GM12878 (cell line): ENCODE data around the gene PARP16. TPM values are rescaled to one million over a fixed set of nuclear protein-coding genes. Genes with fewer than 3 reads are reported as not detected.

ENCODE experiments used
- BCLAF1 ChIP-seq: fragments of 450-650 bp; IDR thresholded peaks from 2 replicates; pipeline ENCODE4 v1.6.1; 2017; ENCODE audit warnings: antibody characterized with exemption, mild to moderate bottlenecking, moderate library complexity
- BHLHE40 ChIP-seq, 2 experiments: fragments of 450-650 bp in 1 of 2; IDR thresholded peaks; 2 replicates each; pipeline ENCODE4 v1.6.1; 2011 to 2017; ENCODE audit warnings: low read depth in 2 of 2, borderline replicate concordance in 1 of 2, improper control_type of control experiment in 1 of 2, low read length in 1 of 2, mild to moderate bottlenecking in 1 of 2
- CREM ChIP-seq: IDR thresholded peaks from 2 replicates; pipeline ENCODE4 v1.6.1; 2014; ENCODE audit warnings: antibody characterized with exemption, low read depth
- GABPA ChIP-seq: IDR thresholded peaks from 2 replicates; pipeline ENCODE4 v1.6.1; 2014; ENCODE audit warnings: antibody characterized with exemption, low read depth, mild to moderate bottlenecking, inconsistent platforms
- KAT2A ChIP-seq: conservative IDR thresholded peaks from 2 replicates; pipeline ENCODE4 v1.6.1; 2011; ENCODE audit warnings: low read depth, low read length; ENCODE audit not compliant: control insufficient read depth
- MEF2B ChIP-seq: fragments of 450-650 bp; IDR thresholded peaks from 2 replicates; pipeline ENCODE4 v1.6.1; 2018; ENCODE audit warnings: mild to moderate bottlenecking, moderate library complexity; ENCODE audit not compliant: partially characterized antibody, poor library complexity, severe bottlenecking
- MXI1 ChIP-seq: fragments of 150-350 bp; IDR thresholded peaks from 2 replicates; pipeline ENCODE4 v1.6.1; 2011; ENCODE audit warnings: low read depth, mild to moderate bottlenecking, inconsistent platforms, low read length, improper control_type of control experiment
- MYB ChIP-seq: fragments of 150-350 bp; IDR thresholded peaks from 2 replicates; pipeline ENCODE4 v1.6.1; 2014; ENCODE audit warnings: mild to moderate bottlenecking, low read depth, low read length, borderline replicate concordance
- NRF1 ChIP-seq: conservative IDR thresholded peaks from 2 replicates; pipeline ENCODE4 v1.6.1; 2011; ENCODE audit warnings: mild to moderate bottlenecking, low read depth, low read length, improper control_type of control experiment
- POLR2AphosphoS2 ChIP-seq: IDR thresholded peaks from 2 replicates; pipeline ENCODE4 v1.6.1; 2011; ENCODE audit warnings: low read depth, mild to moderate bottlenecking, low read length, improper control_type of control experiment, moderate library complexity
- RELA ChIP-seq: fragments of 450-650 bp; IDR thresholded peaks from 2 replicates; pipeline ENCODE4 v1.8.0; 2014; ENCODE audit warnings: borderline replicate concordance; ENCODE audit not compliant: partially characterized antibody
- SMC3 ChIP-seq: IDR thresholded peaks from 2 replicates; pipeline ENCODE4 v1.6.1; 2011; ENCODE audit warnings: low read length, improper control_type of control experiment, borderline replicate concordance
- STAT1 ChIP-seq: fragments of 450-650 bp; conservative IDR thresholded peaks from 2 replicates; pipeline ENCODE4 v1.6.1; 2014; ENCODE audit warnings: antibody characterized with exemption, mild to moderate bottlenecking
- TCF12 ChIP-seq: IDR thresholded peaks from 2 replicates; pipeline ENCODE4 v1.6.1; 2011; ENCODE audit warnings: low read depth, mild to moderate bottlenecking, low read length
- USF1 ChIP-seq: IDR thresholded peaks from 2 replicates; pipeline ENCODE4 v1.6.1; 2011; ENCODE audit warnings: borderline replicate concordance, low read depth, mild to moderate bottlenecking, moderate library complexity, mixed read lengths, low read length; ENCODE audit not compliant: insufficient read depth; ENCODE audit errors: extremely low read length
- ZBED1 ChIP-seq: IDR thresholded peaks from 2 replicates; pipeline ENCODE4 v1.6.1; 2016; ENCODE audit warnings: borderline replicate concordance
- ZNF274 ChIP-seq: IDR thresholded peaks from one replicate; pipeline ENCODE4 v1.8.0; 2011; ENCODE audit not compliant: insufficient read length, insufficient read depth
- polyA plus RNA-seq, 11 experiments: library from polyadenylated mRNA; depleted of rRNA in 4 of 11; unstranded in 6 of 11; stranded (reverse) in 5 of 11; fragments of >200 nt; fragmentation: Nextera tagmentation in 4 of 11; fragmentation: Illumina TruSeq in 1 of 11; extraction: Ambion mirVana in 4 of 11; extraction: Trizol in 1 of 11; gene quantifications; 1 replicate in 1 of 11; 2 replicates in 10 of 11; pipeline versions ENCODE4 v1.2.1 to v1.2.3, GENCODE V29; 2011 to 2016; ENCODE audit warnings: inconsistent platforms in 2 of 11, missing spikeins in 2 of 11, low read depth in 1 of 11
- total RNA-seq, 4 experiments: library from RNA; depleted of rRNA in 3 of 4; stranded (reverse); fragments of >200 nt in 3 of 4; fragmentation: Illumina TruSeq in 1 of 4; extraction: Trizol in 1 of 4; gene quantifications; 2 replicates each; pipeline versions ENCODE4 v1.2.1 to v1.2.3, GENCODE V29; 2013 to 2021
- TF ChIP-seq, protein P1 (sequence below): fragments of 450-650 bp; IDR thresholded peaks from 2 replicates; pipeline ENCODE4 v1.6.1; 2017; ENCODE audit warnings: mild to moderate bottlenecking, moderate library complexity
- TF ChIP-seq, protein P2 (sequence below), 3 experiments: IDR thresholded peaks in 2 of 3; conservative IDR thresholded peaks in 1 of 3; 2 replicates each; pipeline ENCODE4 v1.5.1; 2011; ENCODE audit warnings: low read depth in 3 of 3, low read length in 3 of 3, mild to moderate bottlenecking in 3 of 3, control low read depth in 2 of 3, moderate library complexity in 2 of 3, inconsistent platforms in 1 of 3, mixed read lengths in 1 of 3; ENCODE audit not compliant: control insufficient read depth in 2 of 3, insufficient read depth in 1 of 3; ENCODE audit errors: extremely low read depth in 1 of 3

PARP16 gene
- total and polyA plus RNA-seq, 10 of the 15 experiments (the other 5 are each of a cell fraction or from before 2014, with no cell fraction given) = 4.9 to 15.7 (median 9.9) TPM

DNA sequence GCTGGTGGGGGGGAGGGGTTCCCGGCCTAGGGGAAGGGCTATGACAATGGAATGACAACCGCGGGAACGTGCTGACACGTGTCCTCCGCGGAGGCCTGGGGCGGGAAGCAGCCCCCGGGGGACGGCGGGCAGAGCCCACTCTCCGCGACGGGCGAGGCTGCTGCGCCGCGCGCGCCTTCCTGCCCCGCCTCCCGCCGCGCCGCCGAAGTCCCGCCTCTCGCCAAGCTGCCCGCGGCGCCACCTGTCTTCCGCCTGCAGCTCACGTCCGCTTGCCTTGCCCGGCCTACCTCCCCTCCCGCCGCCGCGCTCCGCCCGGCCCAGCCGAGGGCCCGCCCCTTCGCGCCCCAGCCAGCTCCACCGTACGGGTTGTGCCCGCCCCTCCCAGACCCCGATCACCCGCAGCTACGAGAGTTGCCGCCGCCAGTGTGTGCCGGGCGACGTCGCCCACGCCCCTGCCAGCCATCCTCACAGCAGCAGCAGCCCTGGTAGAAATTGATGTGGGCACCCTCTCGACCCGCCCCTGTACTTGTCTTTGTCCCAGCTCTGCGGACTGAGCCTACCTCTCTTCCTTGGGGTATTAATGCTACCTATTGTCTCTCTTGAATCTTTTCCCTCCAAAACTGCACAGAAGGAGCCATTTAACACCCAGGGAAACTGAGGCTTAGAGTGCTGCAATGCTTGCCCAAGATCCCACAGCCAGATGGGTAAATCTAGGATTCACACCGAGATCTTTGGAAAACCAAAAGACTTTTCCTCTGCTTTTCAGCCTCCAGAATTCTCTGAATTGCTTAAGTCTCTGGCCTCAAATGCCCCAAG lies at the start of gene PARP16 (continued):
- TF ChIP-seq, protein P1, sequence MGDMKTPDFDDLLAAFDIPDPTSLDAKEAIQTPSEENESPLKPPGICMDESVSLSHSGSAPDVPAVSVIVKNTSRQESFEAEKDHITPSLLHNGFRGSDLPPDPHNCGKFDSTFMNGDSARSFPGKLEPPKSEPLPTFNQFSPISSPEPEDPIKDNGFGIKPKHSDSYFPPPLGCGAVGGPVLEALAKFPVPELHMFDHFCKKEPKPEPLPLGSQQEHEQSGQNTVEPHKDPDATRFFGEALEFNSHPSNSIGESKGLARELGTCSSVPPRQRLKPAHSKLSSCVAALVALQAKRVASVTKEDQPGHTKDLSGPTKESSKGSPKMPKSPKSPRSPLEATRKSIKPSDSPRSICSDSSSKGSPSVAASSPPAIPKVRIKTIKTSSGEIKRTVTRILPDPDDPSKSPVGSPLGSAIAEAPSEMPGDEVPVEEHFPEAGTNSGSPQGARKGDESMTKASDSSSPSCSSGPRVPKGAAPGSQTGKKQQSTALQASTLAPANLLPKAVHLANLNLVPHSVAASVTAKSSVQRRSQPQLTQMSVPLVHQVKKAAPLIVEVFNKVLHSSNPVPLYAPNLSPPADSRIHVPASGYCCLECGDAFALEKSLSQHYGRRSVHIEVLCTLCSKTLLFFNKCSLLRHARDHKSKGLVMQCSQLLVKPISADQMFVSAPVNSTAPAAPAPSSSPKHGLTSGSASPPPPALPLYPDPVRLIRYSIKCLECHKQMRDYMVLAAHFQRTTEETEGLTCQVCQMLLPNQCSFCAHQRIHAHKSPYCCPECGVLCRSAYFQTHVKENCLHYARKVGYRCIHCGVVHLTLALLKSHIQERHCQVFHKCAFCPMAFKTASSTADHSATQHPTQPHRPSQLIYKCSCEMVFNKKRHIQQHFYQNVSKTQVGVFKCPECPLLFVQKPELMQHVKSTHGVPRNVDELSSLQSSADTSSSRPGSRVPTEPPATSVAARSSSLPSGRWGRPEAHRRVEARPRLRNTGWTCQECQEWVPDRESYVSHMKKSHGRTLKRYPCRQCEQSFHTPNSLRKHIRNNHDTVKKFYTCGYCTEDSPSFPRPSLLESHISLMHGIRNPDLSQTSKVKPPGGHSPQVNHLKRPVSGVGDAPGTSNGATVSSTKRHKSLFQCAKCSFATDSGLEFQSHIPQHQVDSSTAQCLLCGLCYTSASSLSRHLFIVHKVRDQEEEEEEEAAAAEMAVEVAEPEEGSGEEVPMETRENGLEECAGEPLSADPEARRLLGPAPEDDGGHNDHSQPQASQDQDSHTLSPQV = 0 out of 2 replicates have a peak, but pooled peaks have one; percentile 47
- TF ChIP-seq POLR2AphosphoS2 (peak; percentile 55; the same call in 1 of the 2 replicates), MYB (no peak), TCF12 (peak; percentile 77), GABPA (no peak), MEF2B (no peak), NRF1 (0 out of 2 replicates have a peak, but pooled peaks have one; percentile 10), CREM (peak; percentile 28; the same call in 1 of the 2 replicates), SMC3 (no peak), KAT2A (no peak), STAT1 (no peak), MXI1 (peak; percentile 77), ZNF274 (no peak), USF1 (no peak), RELA (no peak), BCLAF1 (no peak), ZBED1 (no peak), BHLHE40 (IDR thresholded peaks at IDR 0.05; ENCODE audit: borderline replicate concordance in 1 of 2, low read depth in 2 of 2, low read length in 1 of 2) (peak; percentile 43 to 86)
- TF ChIP-seq, protein P2, sequence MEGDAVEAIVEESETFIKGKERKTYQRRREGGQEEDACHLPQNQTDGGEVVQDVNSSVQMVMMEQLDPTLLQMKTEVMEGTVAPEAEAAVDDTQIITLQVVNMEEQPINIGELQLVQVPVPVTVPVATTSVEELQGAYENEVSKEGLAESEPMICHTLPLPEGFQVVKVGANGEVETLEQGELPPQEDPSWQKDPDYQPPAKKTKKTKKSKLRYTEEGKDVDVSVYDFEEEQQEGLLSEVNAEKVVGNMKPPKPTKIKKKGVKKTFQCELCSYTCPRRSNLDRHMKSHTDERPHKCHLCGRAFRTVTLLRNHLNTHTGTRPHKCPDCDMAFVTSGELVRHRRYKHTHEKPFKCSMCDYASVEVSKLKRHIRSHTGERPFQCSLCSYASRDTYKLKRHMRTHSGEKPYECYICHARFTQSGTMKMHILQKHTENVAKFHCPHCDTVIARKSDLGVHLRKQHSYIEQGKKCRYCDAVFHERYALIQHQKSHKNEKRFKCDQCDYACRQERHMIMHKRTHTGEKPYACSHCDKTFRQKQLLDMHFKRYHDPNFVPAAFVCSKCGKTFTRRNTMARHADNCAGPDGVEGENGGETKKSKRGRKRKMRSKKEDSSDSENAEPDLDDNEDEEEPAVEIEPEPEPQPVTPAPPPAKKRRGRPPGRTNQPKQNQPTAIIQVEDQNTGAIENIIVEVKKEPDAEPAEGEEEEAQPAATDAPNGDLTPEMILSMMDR (IDR thresholded peaks at IDR 0.05 in 2 of 3, conservative IDR thresholded peaks at IDR 0.05 in 1 of 3; ENCODE audit: control insufficient read depth in 2 of 3, extremely low read depth in 1 of 3, insufficient read depth in 1 of 3, low read depth in 3 of 3, low read length in 3 of 3) = peak in 1 of 3 experiments; percentile 51; a peak in 2 of 6 replicates
